Spinal cord (tissue), 10 donors: Measurements from ENCODE around the gene EXOC6B. TPM values are rescaled to one million over a fixed set of nuclear protein-coding genes. Genes with fewer than 3 reads are reported as not detected.
"Not testable (repeated sequence)": the region's sequence is repeated elsewhere in the genome, so short reads cannot be mapped to it uniquely, and the experiment has no call there.

Experiments used
- DNase-seq, 6 donors: peaks; one replicate each; pipeline versions ENCODE4 v3.0.0 to v3.0.0-alpha.2; 2013 to 2015; ENCODE audit warnings: low spot score in 6 of 6, low read depth in 4 of 6
- H3K27ac ChIP-seq: one replicate; pipeline ENCODE4 v1.5.1; 2013; ENCODE audit warnings: low read depth, low read length, control low read depth
- H3K27me3 ChIP-seq: one replicate; pipeline ENCODE4 v1.6.1; 2013; ENCODE audit warnings: low read length; ENCODE audit not compliant: control insufficient read depth, insufficient read depth
- H3K36me3 ChIP-seq: one replicate; pipeline ENCODE4 v1.6.1; 2013; ENCODE audit warnings: low read length; ENCODE audit not compliant: control insufficient read depth, insufficient read depth
- H3K4me1 ChIP-seq: one replicate; pipeline ENCODE4 v1.6.1; 2013; ENCODE audit warnings: low read length; ENCODE audit not compliant: control insufficient read depth, insufficient read depth
- H3K4me3 ChIP-seq: one replicate; pipeline ENCODE4 v1.5.1; 2013; ENCODE audit warnings: low read depth, low read length, control low read depth
- H3K9me3 ChIP-seq: one replicate; pipeline ENCODE4 v1.6.1; 2013; ENCODE audit warnings: low read length; ENCODE audit not compliant: control insufficient read depth, insufficient read depth
- WGBS: methylation state at CpG from one replicate; pipeline ENCODE4 v1.1.5; 2013; ENCODE audit warnings: missing lambda C conversion rate; ENCODE audit not compliant: insufficient coverage; 5-methylcytosine and 5-hydroxymethylcytosine counted together
- polyA plus RNA-seq, 2 donors: library from polyadenylated mRNA; unstranded; fragments of 120-200 nt; gene quantifications; one replicate each; pipeline ENCODE4 v1.2.1, GENCODE V29; 2013; ENCODE audit not compliant: insufficient read length in 2 of 2
- total RNA-seq, 2 donors: library from RNA; depleted of rRNA in 1 of 2; stranded (reverse); fragments of 120-200 nt in 1 of 2; fragments of >200 nt in 1 of 2; gene quantifications; one replicate each; pipeline versions ENCODE4 v1.2.3 to v1.2.4, GENCODE V29; 2013 to 2014
- donor health status: healthy.

EXOC6B gene
- total and polyA plus RNA-seq, 4 donors = 29.4 to 76.8 (median 38.0) TPM

GRCh38 chr2:72484622-72485021 is 341.2 kb downstream of the EXOC6B start:
- not testable (repeated sequence) for H3K27me3 ChIP-seq, H3K4me3 ChIP-seq, H3K9me3 ChIP-seq, H3K4me1 ChIP-seq, H3K36me3 ChIP-seq, DNase-seq, H3K27ac ChIP-seq
- no CpG with 5 or more reads among the region's 1 CpG for WGBS

- H3K27ac ChIP-seq = no peak overlapping the region
- no peak for DNase-seq
- H3K27me3 ChIP-seq = no peaks in the 10 kb centered on the region
- H3K36me3 ChIP-seq = no peaks in the 10 kb centered on the region
- H3K9me3 ChIP-seq = no peaks in the 10 kb centered on the region
- no peak overlapping the region for H3K4me3 ChIP-seq
- H3K4me1 ChIP-seq = no peaks in the 10 kb centered on the region
- WGBS = no CpG with 5 or more reads among the region's 2 CpGs
These were observed 342.5 kb downstream of the EXOC6B start for GRCh38 chr2:72483346-72483745.

- no peak for DNase-seq
- Histone ChIP-seq H3K4me3 (no peak overlapping the region), H3K4me1 (no peaks in the 10 kb centered on the region), H3K9me3 (peaks cover 3% of the 10 kb centered on the region), H3K36me3 (peaks cover 10% of the 10 kb centered on the region), H3K27me3 (no peaks in the 10 kb centered on the region), H3K27ac (no peak overlapping the region)
- 97% methylated on average over 3 of the region's 3 CpGs for WGBS
These were observed 350.6 kb downstream of the EXOC6B start for GRCh38 chr2:72475246-72475645.

GRCh38 chr2:72457801-72458516 is 367.9 kb downstream of the EXOC6B start:
- whole genome bisulfite sequencing = no CpG with 5 or more reads among the region's 6 CpGs
- Histone ChIP-seq H3K36me3 (no peaks in the 10 kb centered on the region), H3K9me3 (peaks cover 4% of the 10 kb centered on the region), H3K27ac (no peak overlapping the region), H3K27me3 (no peaks in the 10 kb centered on the region), H3K4me3 (no peak overlapping the region), H3K4me1 (no peaks in the 10 kb centered on the region)
- DNase-seq = no peak

GRCh38 chr2:72454189-72454588 is 371.6 kb downstream of the EXOC6B start:
- H3K4me3 ChIP-seq = no peak overlapping the region
- 100% methylated on average over 1 of the region's 4 CpGs for WGBS
- DNase-seq = no peak
- H3K27ac ChIP-seq = no peak overlapping the region
- no peaks in the 10 kb centered on the region for H3K9me3 ChIP-seq
- no peaks in the 10 kb centered on the region for H3K36me3 ChIP-seq
- no peaks in the 10 kb centered on the region for H3K27me3 ChIP-seq
- no peaks in the 10 kb centered on the region for H3K4me1 ChIP-seq

- H3K36me3 ChIP-seq = no peaks in the 10 kb centered on the region
- WGBS = no CpG with 5 or more reads among the region's 2 CpGs
- no peak overlapping the region for H3K27ac ChIP-seq
- H3K9me3 ChIP-seq = peaks cover 5% of the 10 kb centered on the region
- H3K27me3 ChIP-seq = no peaks in the 10 kb centered on the region
- H3K4me1 ChIP-seq = no peaks in the 10 kb centered on the region
- no peak for DNase-seq
- H3K4me3 ChIP-seq = no peak overlapping the region
These were observed 383.6 kb downstream of the EXOC6B start for GRCh38 chr2:72442270-72442669.

- Histone ChIP-seq H3K27ac (no peak overlapping the region), H3K4me1 (no peaks in the 10 kb centered on the region), H3K27me3 (no peaks in the 10 kb centered on the region), H3K4me3 (no peak overlapping the region), H3K9me3 (peaks cover 2% of the 10 kb centered on the region), H3K36me3 (no peaks in the 10 kb centered on the region)
- 92% methylated on average over 4 of the region's 5 CpGs for WGBS
- no peak for DNase-seq
These were observed 385.9 kb downstream of the EXOC6B start for GRCh38 chr2:72439892-72440291.

- no peaks in the 10 kb centered on the region for H3K27me3 ChIP-seq
- H3K36me3 ChIP-seq = no peaks in the 10 kb centered on the region
- no peaks in the 10 kb centered on the region for H3K9me3 ChIP-seq
- WGBS = 100% methylated on average over 1 of the region's 3 CpGs
- DNase-seq = no peak
- H3K4me1 ChIP-seq = no peaks in the 10 kb centered on the region
- H3K27ac ChIP-seq = no peak overlapping the region
- H3K4me3 ChIP-seq = no peak overlapping the region
These were observed 387.5 kb downstream of the EXOC6B start for GRCh38 chr2:72438364-72438763.

GRCh38 chr2:72431737-72432136 is 394.1 kb downstream of the EXOC6B start:
- Histone ChIP-seq H3K27me3 (no peaks in the 10 kb centered on the region), H3K4me3 (no peak overlapping the region), H3K36me3 (peaks cover 11% of the 10 kb centered on the region), H3K27ac (no peak overlapping the region), H3K9me3 (no peaks in the 10 kb centered on the region), H3K4me1 (no peaks in the 10 kb centered on the region)
- no peak for DNase-seq
- 100% methylated on average over 2 of the region's 4 CpGs for WGBS

- H3K27me3 ChIP-seq = no peaks in the 10 kb centered on the region
- no peak overlapping the region for H3K4me3 ChIP-seq
- H3K4me1 ChIP-seq = no peaks in the 10 kb centered on the region
- no peaks in the 10 kb centered on the region for H3K9me3 ChIP-seq
- 98% methylated on average over 13 of the region's 15 CpGs for WGBS
- peaks cover 12% of the 10 kb centered on the region for H3K36me3 ChIP-seq
- no peak overlapping the region for H3K27ac ChIP-seq
- no peak for DNase-seq
These were observed 398.6 kb downstream of the EXOC6B start for GRCh38 chr2:72427022-72427861.
